Peyer's patch (tissue), 4 donors: ENCODE measurements around the gene CTCFL. TPM values are rescaled to one million over a fixed set of nuclear protein-coding genes. Genes with fewer than 3 reads are reported as not detected.

Experiments
- DNase-seq, 3 donors: peaks; one replicate each; pipeline ENCODE4 v3.0.0-alpha.2; 2017 to 2019
- H3K27ac ChIP-seq, 4 donors: fragments of 200-600 bp; sonication (generic); one replicate each; pipeline ENCODE4 v1.5.1; 2016 to 2019
- H3K27me3 ChIP-seq, 2 donors: fragments of 200-600 bp; sonication (generic); one replicate each; pipeline ENCODE4 v1.5.1; 2019
- H3K36me3 ChIP-seq, 3 donors: fragments of 200-600 bp; sonication (generic); one replicate each; pipeline ENCODE4 v1.5.1; 2016 to 2019
- H3K4me1 ChIP-seq, 4 donors: fragments of 200-600 bp; sonication (generic); one replicate each; pipeline ENCODE4 v1.5.1; 2016 to 2019
- H3K4me3 ChIP-seq, 4 donors: fragments of 200-600 bp; sonication (generic); 1 replicate in 3 of 4; 2 replicates in 1 of 4; pipeline ENCODE4 v1.5.1; 2016 to 2019; ENCODE audit warnings: mild to moderate bottlenecking in 1 of 4
- H3K9me3 ChIP-seq, 4 donors: fragments of 200-600 bp; sonication (generic); one replicate each; pipeline ENCODE4 v1.5.1; 2016 to 2019; ENCODE audit warnings: mild to moderate bottlenecking in 1 of 4
- CTCF ChIP-seq, 6 experiments: fragments of 450-650 bp in 4 of 6; fragments of 200-600 bp in 2 of 6; sonication (generic) in 1 of 6; IDR thresholded peaks; one replicate each; pipeline ENCODE4 v1.5.1; 2017 to 2019; ENCODE audit warnings: antibody characterized with exemption in 6 of 6, mild to moderate bottlenecking in 3 of 6, moderate library complexity in 1 of 6
- POLR2A ChIP-seq, 2 donors: fragments of 450-650 bp; IDR thresholded peaks; one replicate each; pipeline ENCODE4 v1.5.1; 2017; ENCODE audit warnings: antibody characterized with exemption in 2 of 2, mild to moderate bottlenecking in 2 of 2, moderate library complexity in 2 of 2
- total RNA-seq, 4 donors: library from RNA; depleted of rRNA; stranded (reverse); fragments of >200 nt; gene quantifications; one replicate each; pipeline ENCODE4 v1.1.0, GENCODE V29; 2016

Gene CTCFL
- total RNA-seq, 4 donors from 2014 or later = not detected

- no peak overlapping the region for H3K4me3 ChIP-seq
- H3K36me3 ChIP-seq = no peaks in the 10 kb centered on the region
- peak overlapping the region in 1 of 4 donors; percentile 46 for H3K27ac ChIP-seq
- peak in 2 of 3 donors; percentile 55 to 60 for DNase-seq
- TF ChIP-seq POLR2A (IDR thresholded peaks at IDR 0.05) (no peak), CTCF (IDR thresholded peaks at IDR 0.05) (no peak)
- peaks cover 0 to 3% (median 0%) of the 10 kb centered on the region in 4 donors for H3K9me3 ChIP-seq
- peaks cover 0 to 15% (median 3%) of the 10 kb centered on the region in 4 donors for H3K4me1 ChIP-seq
- no peaks in the 10 kb centered on the region for H3K27me3 ChIP-seq
These were observed 44.3 kb downstream of the CTCFL start for GRCh38 chr20:57480444-57481160.

- peaks cover 0 to 3% (median 0%) of the 10 kb centered on the region in 4 donors for H3K9me3 ChIP-seq
- H3K27ac ChIP-seq = no peak overlapping the region
- peak in 2 of 3 donors; percentile 15 to 17 for DNase-seq
- H3K27me3 ChIP-seq = no peaks in the 10 kb centered on the region
- TF ChIP-seq CTCF (IDR thresholded peaks at IDR 0.05) = no peak
- TF ChIP-seq POLR2A (IDR thresholded peaks at IDR 0.05) = no peak
- no peak overlapping the region for H3K4me3 ChIP-seq
- no peaks in the 10 kb centered on the region for H3K36me3 ChIP-seq
- peaks cover 0 to 15% (median 7%) of the 10 kb centered on the region in 4 donors for H3K4me1 ChIP-seq
These were observed 45.7 kb downstream of the CTCFL start for GRCh38 chr20:57479196-57479595.

- Histone ChIP-seq H3K4me3 (no peak overlapping the region), H3K27ac (no peak overlapping the region), H3K9me3 (peaks cover 0 to 3% (median 0%) of the 10 kb centered on the region in 4 donors), H3K27me3 (no peaks in the 10 kb centered on the region), H3K36me3 (no peaks in the 10 kb centered on the region), H3K4me1 (peaks cover 0 to 15% (median 7%) of the 10 kb centered on the region in 4 donors)
- no peak for DNase-seq
- TF ChIP-seq CTCF (IDR thresholded peaks at IDR 0.05) (no peak), POLR2A (IDR thresholded peaks at IDR 0.05) (no peak)
These were observed 46.8 kb downstream of the CTCFL start for GRCh38 chr20:57478176-57478575.

- H3K4me1 ChIP-seq = peaks cover 0 to 15% (median 8%) of the 10 kb centered on the region in 4 donors
These were observed 48.1 kb downstream of the CTCFL start for GRCh38 chr20:57476641-57477461.

More at GRCh38 chr20:57476641-57477461, 48.1 kb downstream of the CTCFL start:
- no peaks in the 10 kb centered on the region for H3K36me3 ChIP-seq
- DNase-seq = peak in 1 of 3 donors; percentile 46
- no peak overlapping the region for H3K27ac ChIP-seq
- H3K9me3 ChIP-seq = no peaks in the 10 kb centered on the region
- TF ChIP-seq POLR2A (IDR thresholded peaks at IDR 0.05) (no peak), CTCF (IDR thresholded peaks at IDR 0.05) (no peak)
- H3K27me3 ChIP-seq = no peaks in the 10 kb centered on the region
- no peak overlapping the region for H3K4me3 ChIP-seq
